Fibroblast of gingiva (primary cell): Measurements from ENCODE around the gene MMEL1.

Experiments used
- DNase-seq: peaks from one replicate; pipeline ENCODE4 v3.0.0-alpha.2; 2011; ENCODE audit warnings: low read depth

Gene MMEL1

DNA sequence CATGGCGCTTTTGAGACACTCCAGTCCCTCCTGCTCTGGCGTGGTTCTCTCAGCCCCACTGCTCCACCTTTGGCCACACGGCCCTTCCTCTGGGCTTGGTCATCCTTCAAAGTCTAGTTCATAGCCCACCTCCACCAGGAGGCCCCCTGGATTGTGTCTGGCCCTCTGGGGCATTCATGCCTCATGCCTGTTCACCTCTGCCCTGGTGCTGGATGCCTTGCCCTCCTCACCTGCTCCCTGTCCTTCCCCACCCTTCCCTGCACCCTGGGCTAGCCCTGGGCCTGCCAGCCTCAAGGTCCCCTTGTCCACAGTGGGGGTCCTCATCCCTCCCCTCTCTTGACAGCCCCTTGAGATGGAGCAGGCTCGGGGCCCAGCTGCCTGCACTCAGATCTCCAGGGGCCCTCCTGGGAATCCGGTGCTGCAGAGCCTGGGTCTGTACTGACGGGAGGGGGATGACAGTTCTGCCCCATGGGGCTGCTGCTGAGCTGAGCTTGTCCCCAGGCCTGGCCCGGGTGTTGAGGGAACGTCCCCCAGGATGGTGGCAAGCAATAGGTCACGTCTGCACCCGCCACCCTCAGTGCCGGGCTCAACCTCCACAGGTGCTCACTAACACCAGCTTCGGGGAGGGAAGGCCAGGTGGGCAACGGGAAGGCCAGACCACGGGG, 27.8 kb downstream of the MMEL1 start:
- no peak for DNase-seq

DNA sequence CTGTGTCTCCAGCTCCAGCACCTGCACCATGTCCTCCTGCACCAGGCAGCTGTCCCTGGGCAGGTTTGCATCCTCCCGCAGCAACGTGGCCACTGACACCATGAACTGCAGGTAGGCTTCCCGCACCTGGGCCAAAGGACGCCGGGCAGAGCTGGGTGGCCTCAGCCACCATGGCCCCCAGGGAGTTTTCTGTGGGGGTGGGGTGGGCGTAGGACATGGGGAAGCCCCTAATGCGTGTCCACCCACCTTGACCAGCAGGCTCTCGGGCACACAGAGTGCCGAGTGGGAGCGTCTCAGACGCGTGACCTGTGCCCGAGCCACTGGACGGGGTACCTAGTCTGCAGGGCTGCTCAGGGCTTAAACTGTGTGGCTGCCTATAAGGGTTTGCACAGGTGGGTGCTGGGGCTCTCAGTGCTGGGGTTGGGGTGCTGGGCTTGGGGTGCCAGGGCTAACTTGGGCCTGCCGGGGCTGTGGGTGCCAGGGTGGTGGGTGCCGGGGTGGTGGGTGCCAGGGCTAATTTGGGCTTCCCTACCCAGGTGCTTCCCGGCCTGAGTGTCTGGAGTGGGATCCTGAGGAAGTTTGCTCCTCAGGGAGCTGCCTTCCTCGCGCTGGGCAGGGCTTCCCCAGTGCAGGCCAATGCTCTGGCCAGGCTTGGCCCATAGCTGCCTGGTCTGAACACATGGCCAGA, 28.5 kb downstream of the MMEL1 start:
- DNase-seq = no peak

DNA sequence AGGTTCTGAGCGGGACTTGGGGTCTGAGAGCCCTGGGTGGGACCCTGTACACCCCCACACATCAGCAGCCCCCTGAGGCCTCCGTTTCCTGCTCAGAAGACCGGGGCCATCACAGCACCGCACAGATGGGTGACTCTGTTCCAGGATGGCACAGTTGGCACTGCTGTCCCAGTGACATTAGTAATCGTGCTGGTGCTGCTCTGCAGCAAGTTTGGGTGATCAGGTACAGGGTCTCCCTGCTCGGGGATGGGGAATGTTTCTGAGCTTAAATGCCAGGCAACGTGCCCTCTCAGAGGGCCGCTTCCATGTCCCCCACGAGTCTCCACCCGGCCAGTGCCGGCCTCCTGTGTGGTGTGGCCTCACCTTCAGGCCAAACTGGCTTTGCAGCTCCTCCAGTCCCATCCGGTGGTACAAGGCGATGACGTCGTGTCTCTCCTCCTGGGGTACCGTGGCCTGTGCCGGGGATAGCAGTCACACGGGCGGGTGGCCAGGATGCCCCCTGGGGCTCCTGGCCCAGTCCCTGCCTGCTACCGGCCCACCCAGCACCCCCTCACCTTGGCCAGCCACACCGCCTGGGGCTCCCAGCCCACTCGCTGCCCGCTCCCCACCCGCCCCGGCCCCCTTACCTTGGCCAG, 29.2 kb downstream of the MMEL1 start:
- no peak for DNase-seq

DNA sequence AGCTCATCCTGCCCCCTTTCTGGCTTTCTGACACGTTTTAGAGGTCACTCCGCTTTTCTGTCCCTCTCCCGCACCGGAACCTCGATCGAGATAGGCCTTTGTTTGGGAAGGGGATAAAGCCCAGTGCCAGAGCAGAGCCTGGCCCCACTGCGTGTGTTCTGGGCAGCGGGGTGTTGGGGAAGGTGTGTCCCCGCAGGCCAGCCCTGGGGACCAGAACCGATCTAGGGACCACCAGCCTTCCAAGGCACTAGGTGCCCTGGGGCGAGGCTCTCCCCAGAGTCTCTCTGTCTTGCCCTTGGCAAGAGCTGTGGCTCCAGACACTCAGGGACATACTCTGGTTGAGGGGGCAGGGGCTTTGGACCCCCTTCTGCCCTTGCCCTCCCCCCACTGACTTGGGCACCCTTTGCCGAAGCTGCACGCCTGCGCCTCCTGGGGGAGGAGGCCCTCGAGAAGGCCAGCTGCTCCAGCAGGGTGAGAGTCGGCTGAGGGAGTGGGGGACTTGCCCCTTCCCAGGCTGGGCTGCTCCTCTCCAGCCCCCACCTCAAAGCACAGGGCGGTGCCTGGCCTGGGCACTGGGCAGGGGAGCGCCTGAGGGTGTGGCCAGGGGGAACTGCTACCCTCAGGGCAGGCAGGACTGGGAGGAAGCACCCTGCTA, 29.8 kb downstream of the MMEL1 start:
- DNase-seq = no peak

DNA sequence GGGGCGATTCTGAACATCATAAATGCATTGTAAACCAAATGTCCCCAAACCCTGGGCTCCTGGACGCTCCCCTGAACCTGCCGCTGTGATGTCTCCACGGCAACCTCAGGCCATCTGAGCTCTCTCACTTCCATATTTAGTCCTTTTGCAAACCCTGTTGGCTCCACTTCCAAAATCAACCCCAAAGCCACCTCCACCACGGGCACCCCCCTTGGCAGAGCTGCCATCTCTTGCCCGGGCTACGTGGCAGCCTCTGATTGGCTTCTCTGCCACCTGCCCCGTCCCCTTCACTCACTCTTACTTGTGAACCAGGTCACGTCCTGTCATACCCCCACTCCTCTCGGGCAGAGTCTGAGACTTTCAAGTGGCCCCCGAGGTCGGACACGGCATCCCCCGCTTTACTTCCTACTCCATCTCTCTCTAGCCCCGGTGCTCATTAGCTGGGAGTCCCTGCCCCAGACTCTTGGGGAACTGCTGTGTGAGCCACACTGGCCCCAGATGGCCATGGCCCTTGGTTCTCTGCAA, 30.4 kb downstream of the MMEL1 start:
- no peak for DNase-seq

DNA sequence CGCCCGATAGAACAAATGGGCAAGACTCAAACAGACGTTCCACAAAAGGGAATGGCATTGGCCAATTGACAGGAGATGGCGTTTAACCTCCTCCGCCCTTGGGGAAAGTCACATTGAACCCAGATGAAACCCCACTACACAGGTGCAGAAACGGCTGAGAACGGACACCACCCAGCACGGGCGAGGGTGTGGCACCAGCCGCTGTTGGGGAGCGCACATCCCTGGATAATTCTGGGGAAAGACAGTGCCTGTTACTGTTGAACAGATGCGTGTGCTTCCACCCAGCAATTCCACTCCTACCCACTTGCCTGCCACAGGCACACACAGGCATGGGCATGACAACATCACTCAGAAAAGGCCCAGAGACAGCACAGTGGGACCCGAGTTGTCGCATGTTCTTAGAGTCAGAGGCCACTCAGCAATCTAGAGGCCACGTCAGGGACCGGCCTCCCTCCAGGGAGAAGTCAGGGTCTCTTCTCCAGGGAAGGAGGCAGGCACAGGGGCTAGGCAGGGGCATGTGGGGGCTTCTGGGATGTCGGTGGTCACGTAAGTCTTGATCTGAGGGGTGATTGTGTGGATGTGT, 31.0 kb downstream of the MMEL1 start:
- no peak for DNase-seq

DNA sequence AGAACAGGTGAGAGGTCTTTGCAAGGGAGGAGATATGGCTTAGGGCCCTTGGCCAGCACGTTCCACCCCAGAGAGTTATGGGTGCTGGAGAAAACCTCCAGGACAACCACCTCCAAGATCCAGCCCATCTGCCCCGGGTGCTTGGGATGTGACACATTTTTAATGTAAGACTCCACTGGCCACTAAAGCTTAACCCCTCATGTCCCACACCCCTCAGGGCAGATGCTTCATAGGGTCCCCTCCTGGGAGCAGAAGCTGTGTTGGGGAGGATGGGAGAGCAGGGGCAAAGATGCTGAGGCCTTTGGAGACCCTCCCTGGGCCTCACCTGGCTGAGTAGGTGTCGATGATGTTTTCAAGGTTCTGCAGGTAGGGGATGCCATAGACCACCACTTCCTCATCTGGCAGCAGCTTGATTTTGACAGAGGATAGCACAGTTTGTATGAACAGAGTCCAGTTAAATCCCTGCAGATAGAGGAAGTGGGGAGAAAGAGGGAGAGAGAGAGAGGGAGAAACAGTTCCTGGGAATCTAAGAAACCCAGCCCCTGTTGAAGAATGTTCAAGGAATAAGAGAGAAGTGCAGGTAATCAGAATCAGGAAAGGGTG, 34.4 kb downstream of the MMEL1 start:
- DNase-seq = no peak

DNA sequence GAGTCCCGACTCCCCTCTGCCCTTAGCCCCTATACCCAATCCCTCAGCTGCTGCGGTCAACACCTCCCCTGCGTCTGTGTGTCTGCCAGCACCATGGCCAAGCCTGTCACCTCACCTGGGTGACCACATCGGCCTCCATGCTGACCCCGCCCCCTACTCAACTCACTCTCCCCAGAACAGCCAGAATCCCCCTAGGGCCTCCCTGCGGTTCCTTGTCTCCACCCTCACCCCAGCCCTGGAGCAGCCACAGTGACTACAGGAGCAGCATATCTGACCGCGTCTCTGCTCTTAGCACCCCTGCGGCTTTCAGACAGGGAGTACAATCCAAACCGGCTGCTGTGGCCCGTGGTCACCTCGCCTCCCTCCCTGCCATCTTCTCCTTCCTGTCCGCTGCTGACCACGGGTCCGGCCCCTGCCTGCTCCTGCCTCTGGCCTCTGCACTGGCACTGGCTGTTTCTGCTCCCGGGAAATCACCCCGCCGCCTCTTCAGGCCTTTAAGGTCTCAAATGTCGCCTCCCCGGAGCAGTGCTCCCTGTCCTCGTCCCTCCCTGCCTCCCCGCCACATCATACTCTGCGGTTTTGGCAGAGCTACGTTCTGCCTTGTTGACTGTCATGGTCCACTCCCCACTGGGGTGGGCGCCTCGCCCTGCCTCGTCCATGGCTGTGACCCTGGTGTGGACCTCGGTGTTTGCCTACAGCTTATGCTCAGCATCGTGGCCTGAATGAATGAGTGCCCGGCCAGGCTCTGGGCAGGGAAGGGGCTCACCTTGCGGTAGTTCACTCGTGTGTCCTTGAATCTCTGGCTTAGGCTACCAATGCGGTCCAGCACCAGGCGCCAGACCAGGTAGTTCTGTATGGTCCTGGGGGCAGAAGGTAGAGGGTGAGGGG, 35.1 kb downstream of the MMEL1 start:
- no peak for DNase-seq

DNA sequence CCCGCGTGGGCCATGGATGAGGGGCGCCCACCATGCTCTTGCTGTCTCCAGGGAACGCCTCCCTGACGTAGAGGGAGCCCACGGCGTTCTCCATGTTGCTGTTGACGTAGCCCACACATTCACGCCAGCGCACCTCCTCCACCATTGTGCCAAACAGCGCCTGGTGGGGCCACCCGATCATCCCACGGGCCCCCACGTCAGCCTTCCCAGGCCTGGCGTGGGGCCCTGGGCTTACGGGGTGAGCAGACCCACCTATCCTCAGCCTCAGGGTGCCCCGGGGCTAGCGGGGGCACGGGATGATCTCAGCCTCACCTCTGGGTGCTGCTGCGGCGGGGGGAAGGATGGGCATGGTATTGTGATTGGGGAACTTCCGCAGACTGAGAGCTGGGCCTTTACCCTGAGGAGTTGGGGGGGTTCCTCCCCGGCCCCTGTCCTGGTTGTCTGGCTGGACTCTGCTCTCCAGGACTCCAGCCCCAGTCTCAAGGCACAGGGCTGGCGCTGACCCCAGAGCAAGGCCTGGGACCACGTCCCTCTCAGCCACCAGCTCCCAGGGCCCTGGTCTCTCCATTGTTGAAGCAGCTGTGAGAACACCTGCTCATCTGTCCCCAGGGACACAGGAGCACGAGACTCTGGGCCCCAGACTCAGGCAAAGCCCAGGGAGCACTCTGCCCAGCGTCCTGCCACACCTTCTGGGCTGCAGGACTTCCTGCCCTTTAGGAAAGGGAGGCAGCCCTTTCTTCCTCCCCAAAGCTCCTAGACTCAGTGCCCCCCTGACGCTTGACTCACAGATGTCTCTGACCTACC, 36.1 kb downstream of the MMEL1 start:
- DNase-seq = no peak

DNA sequence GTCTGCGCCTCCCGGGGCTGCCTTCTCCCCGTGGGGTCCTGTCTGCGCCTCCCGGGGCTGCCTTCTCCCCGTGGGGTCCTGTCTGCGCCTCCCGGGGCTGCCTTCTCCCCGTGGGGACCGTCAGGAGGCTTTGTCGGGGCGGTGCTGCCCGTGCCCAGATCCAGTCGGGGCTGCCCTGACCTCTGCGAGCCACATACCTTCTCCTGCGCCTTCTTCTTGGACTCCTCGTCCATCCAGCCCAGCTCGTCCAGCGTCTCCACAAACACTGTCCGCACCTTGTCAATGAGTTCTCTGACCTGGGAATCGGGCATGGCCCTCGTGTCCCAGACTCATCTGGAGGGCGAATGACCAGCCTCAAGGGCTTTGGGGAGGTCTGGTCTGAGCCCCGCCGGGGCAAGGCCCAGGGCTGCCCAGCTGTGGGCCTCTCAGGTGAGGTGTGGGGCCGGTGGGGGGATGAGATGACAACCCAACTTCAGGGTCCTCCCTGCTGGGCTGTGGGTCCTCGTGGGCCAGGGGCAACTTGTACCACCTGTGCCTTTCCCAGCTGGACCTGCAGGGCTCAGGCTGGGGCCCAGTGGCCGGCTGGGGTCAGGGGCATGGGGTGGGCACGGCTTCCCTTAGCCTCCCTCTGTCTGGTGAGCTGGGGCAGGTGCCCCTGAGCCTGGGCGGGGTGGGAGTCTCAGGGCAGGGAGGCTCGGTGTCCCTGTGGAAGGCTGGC, 36.8 kb downstream of the MMEL1 start:
- no peak for DNase-seq

DNA sequence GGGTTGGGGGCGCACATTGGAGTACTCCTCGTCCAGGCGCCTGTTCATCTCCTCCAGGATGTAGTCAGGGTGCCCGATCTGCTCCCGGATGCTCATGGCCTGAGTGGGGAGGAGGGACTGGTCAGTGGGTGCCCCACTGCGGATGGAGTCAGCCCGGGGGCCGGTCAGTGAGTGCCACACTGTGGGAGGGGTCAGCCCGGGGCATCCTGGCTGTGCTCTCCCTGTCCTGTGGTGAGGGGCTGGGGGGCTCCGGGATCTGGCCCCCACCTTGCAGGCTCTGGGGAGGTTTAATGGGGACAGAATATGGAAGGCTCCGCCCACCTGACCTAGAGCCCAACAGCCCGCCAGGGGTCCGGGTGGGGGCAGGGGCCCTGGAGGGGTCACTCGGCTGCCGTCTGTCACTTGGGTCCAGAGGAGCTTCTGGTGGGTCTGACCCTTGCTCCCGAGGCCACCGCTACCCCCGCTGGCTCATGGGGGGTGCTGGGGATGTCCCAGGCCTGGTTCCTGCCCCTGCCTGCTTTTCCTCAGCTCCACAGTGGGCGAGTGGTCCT, 37.5 kb downstream of the MMEL1 start:
- no peak for DNase-seq

DNA sequence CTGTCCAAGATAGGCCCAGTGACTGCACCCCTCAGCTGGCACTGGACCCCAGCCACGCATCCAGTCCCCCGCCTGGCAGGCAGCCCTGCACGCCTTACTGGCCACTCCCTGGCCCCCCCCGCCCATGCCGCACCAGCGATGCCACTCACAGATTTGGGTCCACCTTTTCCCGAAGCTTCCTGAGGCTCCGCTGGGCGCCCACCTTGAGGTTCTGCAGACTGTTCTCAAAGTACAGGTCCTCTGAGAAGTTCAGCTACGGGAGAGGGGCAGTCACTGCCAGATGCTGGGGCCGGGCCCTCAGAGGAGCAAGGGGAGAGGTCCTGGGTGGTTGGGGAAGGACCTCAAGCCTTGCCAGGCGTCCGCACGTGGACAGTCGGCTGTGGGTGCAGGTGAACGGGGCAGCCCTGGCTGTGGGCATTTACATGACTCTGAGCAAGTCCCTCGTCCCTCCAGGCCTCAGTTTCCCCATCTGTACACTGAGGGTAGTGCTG, 38.1 kb downstream of the MMEL1 start:
- no peak for DNase-seq

DNA sequence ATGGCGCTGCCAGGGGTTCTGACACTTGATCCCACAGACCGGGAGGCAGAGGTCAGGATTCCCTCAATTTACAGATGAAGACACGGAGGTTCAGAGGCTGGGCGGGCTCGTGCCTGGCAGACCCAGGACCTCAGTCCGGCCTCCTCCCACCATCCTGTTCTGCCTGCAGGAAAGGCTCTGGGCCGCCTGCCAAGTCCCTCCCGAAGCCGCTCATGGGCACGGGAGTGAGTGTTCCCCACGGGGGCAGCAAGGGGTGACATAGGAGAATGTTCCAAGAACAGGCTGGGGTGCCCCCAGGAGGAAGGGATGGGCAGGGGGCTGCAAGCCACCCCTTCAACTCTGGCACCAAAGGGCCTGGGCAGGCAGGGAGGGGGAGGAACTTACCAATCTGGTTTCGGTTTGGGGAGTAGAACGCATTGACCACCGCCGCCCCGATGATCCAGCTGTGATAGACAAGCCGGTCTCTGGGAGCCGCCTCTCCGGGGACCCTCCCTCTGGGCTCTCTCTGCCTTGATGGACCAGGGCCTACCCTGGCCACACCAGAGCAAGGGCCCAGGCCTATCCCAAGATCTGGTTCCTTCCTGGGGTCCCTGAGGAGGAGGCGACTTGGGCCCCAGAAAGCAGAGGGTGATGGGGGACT, 38.7 kb downstream of the MMEL1 start:
- DNase-seq = peak; percentile 29

DNA sequence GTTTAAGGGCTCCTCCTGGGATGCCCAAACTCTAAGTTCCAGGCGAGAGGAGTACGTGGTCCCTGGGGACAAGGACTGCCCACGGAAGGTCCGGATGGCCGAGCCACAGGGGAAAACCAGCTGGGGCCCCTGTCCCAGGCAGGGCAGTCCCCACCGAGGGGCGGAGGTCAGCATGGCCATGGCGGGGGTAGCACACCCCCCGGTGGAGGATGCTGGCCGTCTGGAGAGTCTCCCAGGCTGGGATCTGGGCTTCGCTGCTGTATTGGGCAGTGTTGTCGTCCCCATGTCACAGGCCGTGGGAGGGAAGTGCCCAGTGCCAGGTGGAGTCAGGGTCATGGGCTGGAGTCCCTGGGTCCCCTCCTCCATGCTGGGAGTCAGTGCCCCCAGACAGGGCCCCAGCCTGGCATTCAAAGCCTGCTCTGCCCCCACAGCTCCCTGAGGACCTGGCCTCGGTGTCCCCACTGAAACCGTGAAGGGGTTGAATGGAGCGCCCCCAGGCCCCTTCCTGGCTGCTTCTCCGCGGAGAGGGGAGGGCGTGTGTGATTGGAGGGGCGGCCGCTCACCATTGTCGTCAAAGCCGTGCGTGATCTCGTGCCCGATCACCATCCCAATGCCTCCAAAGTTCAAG, 39.5 kb downstream of the MMEL1 start:
- no peak for DNase-seq

DNA sequence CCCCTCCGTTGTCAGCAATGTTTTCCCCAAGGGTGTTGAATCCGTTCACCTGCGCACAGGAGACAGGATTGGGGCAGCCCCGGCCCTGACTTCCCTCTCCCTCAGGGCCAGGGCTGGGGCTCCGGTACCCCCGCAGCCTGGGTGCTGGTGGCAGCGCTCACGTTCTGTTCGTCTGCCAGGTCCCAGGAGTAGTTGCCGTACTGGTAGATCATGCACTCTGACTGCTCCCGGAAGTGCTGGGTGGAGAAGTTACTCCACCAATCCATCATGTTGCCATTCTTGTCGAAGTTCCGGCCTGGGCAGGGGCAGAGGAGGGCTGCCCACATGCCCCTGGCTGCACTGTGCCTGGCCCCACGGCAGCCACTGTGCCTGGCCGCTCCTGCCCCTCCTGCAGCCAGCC, 40.1 kb downstream of the MMEL1 start:
- no peak for DNase-seq

DNA sequence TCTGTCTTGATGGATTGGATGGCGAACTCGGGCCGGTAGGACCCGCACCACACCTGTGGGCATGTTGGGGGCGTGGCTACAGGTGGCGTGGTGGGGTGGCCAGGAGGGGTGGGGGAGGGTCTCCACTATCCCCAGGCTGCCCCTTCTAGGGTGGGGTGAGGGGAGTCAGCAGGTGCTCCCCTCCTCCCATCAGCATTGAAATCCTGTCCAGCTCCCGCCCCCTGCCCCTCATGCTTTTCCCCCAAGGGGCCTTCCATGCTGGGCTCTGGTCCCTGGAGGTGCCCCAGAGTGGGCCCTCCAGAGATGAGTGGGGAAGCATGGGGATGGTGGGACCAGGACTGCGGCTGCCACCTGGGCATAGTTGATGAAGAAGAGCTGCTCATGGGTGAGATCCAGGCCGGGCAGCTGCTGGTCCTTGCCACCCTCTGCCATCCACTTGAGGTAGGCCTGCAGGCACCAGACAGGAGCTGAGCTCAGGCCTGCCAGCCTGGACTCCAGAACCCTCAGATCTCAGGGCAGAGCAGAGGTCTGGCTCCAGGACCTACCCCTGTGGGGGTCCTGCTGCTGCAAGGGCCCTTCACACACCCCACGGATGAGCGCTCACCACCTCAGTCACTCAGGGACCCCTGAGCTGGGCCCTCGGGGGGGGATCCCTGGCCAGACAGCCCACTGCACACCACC, 41.1 kb downstream of the MMEL1 start:
- no peak for DNase-seq

DNA sequence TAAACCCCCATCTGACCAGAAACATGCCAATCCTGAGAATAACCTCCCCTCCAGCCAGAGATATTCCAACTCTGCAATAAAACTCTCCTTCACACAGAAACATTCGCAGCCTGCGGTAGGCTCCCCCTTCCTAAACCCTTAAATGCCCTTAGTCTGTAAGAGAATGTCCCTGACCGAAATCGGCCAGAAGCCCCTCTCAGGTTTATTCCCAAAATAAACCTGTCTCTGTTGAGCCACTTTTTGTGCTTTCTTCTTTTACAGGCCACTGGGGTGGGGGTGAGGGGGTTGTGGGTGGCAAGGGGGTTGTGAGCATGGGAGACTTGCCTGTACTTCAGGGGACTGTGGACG, 41.6 kb downstream of the MMEL1 start:
- DNase-seq = no peak
